Muscle layer of duodenum (tissue), 2 donors: ENCODE data around the gene MYH15.

Experiments used
- H3K27ac ChIP-seq: one replicate; pipeline ENCODE4 v1.7.0; 2013; ENCODE audit warnings: mild to moderate bottlenecking, low read length
- H3K27me3 ChIP-seq: one replicate; pipeline ENCODE4 v1.7.0; 2013; ENCODE audit warnings: low read depth, mild to moderate bottlenecking, control low read depth, low read length
- H3K36me3 ChIP-seq, 2 donors: one replicate each; pipeline ENCODE4 v1.7.0; 2013; ENCODE audit warnings: low read length in 2 of 2, control low read depth in 1 of 2, mild to moderate bottlenecking in 1 of 2; ENCODE audit not compliant: insufficient read depth in 2 of 2, control insufficient read depth in 1 of 2
- H3K4me1 ChIP-seq, 2 donors: one replicate each; pipeline ENCODE4 v1.7.0; 2013; ENCODE audit warnings: low read length in 2 of 2, mild to moderate bottlenecking in 2 of 2, control low read depth in 1 of 2, moderate library complexity in 1 of 2; ENCODE audit not compliant: insufficient read depth in 2 of 2, control insufficient read depth in 1 of 2
- H3K4me3 ChIP-seq, 2 donors: one replicate each; pipeline ENCODE4 v1.7.0; 2013; ENCODE audit warnings: low read length in 2 of 2, low read depth in 1 of 2, mild to moderate bottlenecking in 1 of 2
- H3K9me3 ChIP-seq, 2 donors: one replicate each; pipeline ENCODE4 v1.7.0; 2013; ENCODE audit warnings: low read length in 2 of 2, control low read depth in 1 of 2, mild to moderate bottlenecking in 1 of 2; ENCODE audit not compliant: control insufficient read depth in 1 of 2
- donor health status: healthy.

MYH15 gene

GRCh38 chr3:108441518-108441917 is 68.9 kb downstream of the MYH15 start:
- H3K36me3 ChIP-seq, result no peaks in the 10 kb centered on the region
- H3K27me3 ChIP-seq, result no peaks in the 10 kb centered on the region
- H3K4me1 ChIP-seq, result no peaks in the 10 kb centered on the region
- no peak overlapping the region for H3K27ac ChIP-seq
- H3K4me3 ChIP-seq, result no peak overlapping the region
- H3K9me3 ChIP-seq, result peaks cover 0 to 7% of the 10 kb centered on the region in 2 donors

GRCh38 chr3:108441071-108441507 is 69.3 kb downstream of the MYH15 start:
- Histone ChIP-seq H3K9me3 (peaks cover 0 to 3% of the 10 kb centered on the region in 2 donors), H3K27ac (no peak overlapping the region), H3K27me3 (no peaks in the 10 kb centered on the region), H3K36me3 (no peaks in the 10 kb centered on the region), H3K4me1 (no peaks in the 10 kb centered on the region), H3K4me3 (no peak overlapping the region)

- no peaks in the 10 kb centered on the region for H3K4me1 ChIP-seq
- H3K27me3 ChIP-seq, result no peaks in the 10 kb centered on the region
- H3K27ac ChIP-seq, result no peak overlapping the region
- no peaks in the 10 kb centered on the region for H3K36me3 ChIP-seq
- H3K9me3 ChIP-seq, result no peaks in the 10 kb centered on the region
- no peak overlapping the region for H3K4me3 ChIP-seq
Measured at GRCh38 chr3:108438542-108438941, 71.9 kb downstream of the MYH15 start.

- H3K36me3 ChIP-seq, result no peaks in the 10 kb centered on the region
- no peaks in the 10 kb centered on the region for H3K4me1 ChIP-seq
- H3K9me3 ChIP-seq, result no peaks in the 10 kb centered on the region
- H3K4me3 ChIP-seq, result no peak overlapping the region
- no peaks in the 10 kb centered on the region for H3K27me3 ChIP-seq
- no peak overlapping the region for H3K27ac ChIP-seq
Measured at GRCh38 chr3:108437439-108437838, 73.0 kb downstream of the MYH15 start.

- Histone ChIP-seq H3K9me3 (no peaks in the 10 kb centered on the region), H3K4me1 (no peaks in the 10 kb centered on the region), H3K27me3 (no peaks in the 10 kb centered on the region), H3K36me3 (no peaks in the 10 kb centered on the region), H3K4me3 (no peak overlapping the region), H3K27ac (no peak overlapping the region)
Measured at GRCh38 chr3:108433928-108434327, 76.5 kb downstream of the MYH15 start.

- Histone ChIP-seq H3K4me1 (no peaks in the 10 kb centered on the region), H3K27me3 (no peaks in the 10 kb centered on the region), H3K36me3 (no peaks in the 10 kb centered on the region), H3K27ac (no peak overlapping the region), H3K9me3 (no peaks in the 10 kb centered on the region), H3K4me3 (no peak overlapping the region)
Measured at GRCh38 chr3:108432431-108432830, 78.0 kb downstream of the MYH15 start.

- Histone ChIP-seq H3K27ac (no peak overlapping the region), H3K27me3 (no peaks in the 10 kb centered on the region), H3K36me3 (no peaks in the 10 kb centered on the region), H3K4me1 (no peaks in the 10 kb centered on the region), H3K9me3 (no peaks in the 10 kb centered on the region), H3K4me3 (no peak overlapping the region)
Measured at GRCh38 chr3:108430540-108430939, 79.9 kb downstream of the MYH15 start.

GRCh38 chr3:108428586-108428985 is 81.8 kb downstream of the MYH15 start:
- H3K4me1 ChIP-seq, result no peaks in the 10 kb centered on the region
- H3K9me3 ChIP-seq, result no peaks in the 10 kb centered on the region
- no peak overlapping the region for H3K4me3 ChIP-seq
- no peaks in the 10 kb centered on the region for H3K27me3 ChIP-seq
- no peaks in the 10 kb centered on the region for H3K36me3 ChIP-seq
- no peak overlapping the region for H3K27ac ChIP-seq

GRCh38 chr3:108420926-108421325 is 89.5 kb downstream of the MYH15 start:
- no peaks in the 10 kb centered on the region for H3K27me3 ChIP-seq
- no peak overlapping the region for H3K27ac ChIP-seq
- H3K4me1 ChIP-seq, result no peaks in the 10 kb centered on the region
- H3K4me3 ChIP-seq, result no peak overlapping the region
- no peaks in the 10 kb centered on the region for H3K36me3 ChIP-seq
- no peaks in the 10 kb centered on the region for H3K9me3 ChIP-seq

- Histone ChIP-seq H3K4me1 (peaks cover 0 to 4% of the 10 kb centered on the region in 2 donors), H3K9me3 (no peaks in the 10 kb centered on the region), H3K27me3 (no peaks in the 10 kb centered on the region), H3K27ac (no peak overlapping the region), H3K4me3 (no peak overlapping the region), H3K36me3 (no peaks in the 10 kb centered on the region)
Measured at GRCh38 chr3:108416111-108416869, 94.1 kb downstream of the MYH15 start.

GRCh38 chr3:108415661-108416060 is 94.7 kb downstream of the MYH15 start:
- Histone ChIP-seq H3K27me3 (no peaks in the 10 kb centered on the region), H3K9me3 (no peaks in the 10 kb centered on the region), H3K4me1 (peaks cover 0 to 4% of the 10 kb centered on the region in 2 donors), H3K36me3 (no peaks in the 10 kb centered on the region), H3K27ac (no peak overlapping the region), H3K4me3 (no peak overlapping the region)

- H3K27ac ChIP-seq, result no peak overlapping the region
- no peaks in the 10 kb centered on the region for H3K36me3 ChIP-seq
- peaks cover 0 to 4% of the 10 kb centered on the region in 2 donors for H3K4me1 ChIP-seq
- no peak overlapping the region for H3K4me3 ChIP-seq
- H3K27me3 ChIP-seq, result no peaks in the 10 kb centered on the region
- no peaks in the 10 kb centered on the region for H3K9me3 ChIP-seq
Measured at GRCh38 chr3:108414007-108414406, 96.4 kb downstream of the MYH15 start.
